HCT116 (cell line): Measurements from ENCODE around the gene ZEB2. TPM values are rescaled to one million over a fixed set of nuclear protein-coding genes. Genes with fewer than 3 reads are reported as not detected.

Source experiments
- ATAC-seq: fragments of 200-7000 bp; cut with Tn5 transposase; 2 replicates; pipeline ENCODE4 v1.9.1; 2020; ENCODE audit warnings: mild to moderate bottlenecking, moderate library complexity
- BruUV-seq: library from RNA; stranded (reverse); fragments of 400-500 nt; replicated peaks from 2 replicates; lab custom pipeline; 2021; lab: Mats Ljungman, UMichigan
- CTCF ChIA-PET: fragments of 300-600 bp; sonication (Branson Sonifier 250); formaldehyde crosslinking; loops from one replicate; lab custom pipeline; 2021; ENCODE audit warnings: antibody characterized with exemption; lab: Charles Lee
- POLR2A ChIA-PET: fragments of 300-600, 350-600 bp; sonication (Branson Sonifier 250); formaldehyde crosslinking; loops from one replicate; lab custom pipeline; 2021; ENCODE audit warnings: antibody characterized with exemption; lab: Charles Lee
- RAD21 ChIA-PET, 2 experiments: fragments of 300-600 bp; sonication (Branson Sonifier 250); formaldehyde crosslinking; loops; one replicate each; lab custom pipeline; 2023; ENCODE audit warnings: low total read pairs in 2 of 2; ENCODE audit not compliant: uncharacterized antibody in 2 of 2, unreplicated experiment in 2 of 2, low non-redundant PET in 1 of 2; lab: Charles Lee
- DNase-seq: peaks from one replicate; pipeline ENCODE4 v3.0.0-alpha.2; 2010; ENCODE audit warnings: low read depth, low spot score
- H2AFZ ChIP-seq: fragments of 200-600 bp; shearing (Covaris generic), sonication (generic); 2 replicates; pipeline ENCODE4 v1.6.1; 2017; ENCODE audit warnings: low read depth, mixed run types, mixed read lengths, antibody characterized with exemption, low read length; ENCODE audit not compliant: poor library complexity, severe bottlenecking
- H3K27ac ChIP-seq: 2 replicates; pipeline ENCODE4 v1.5.1; 2012; ENCODE audit warnings: low read depth, low read length
- H3K27me3 ChIP-seq: fragments of 200-600 bp; sonication (generic); 2 replicates; pipeline ENCODE4 v1.6.1; 2016; ENCODE audit warnings: mixed run types, low read length, mixed read lengths; ENCODE audit not compliant: insufficient read depth
- H3K36me3 ChIP-seq, 2 experiments: fragments of 200-500 bp in 1 of 2; fragments of 200-600 bp in 1 of 2; sonication (Bioruptor generic) in 1 of 2; sonication (generic) in 1 of 2; 2 replicates each; pipeline versions ENCODE4 v1.5.1 to v1.6.1; 2014 to 2016; ENCODE audit warnings: low read length in 2 of 2, inconsistent platforms in 1 of 2, mixed read lengths in 1 of 2, mixed run types in 1 of 2; ENCODE audit not compliant: insufficient read depth in 2 of 2, control insufficient read depth in 1 of 2
- H3K4me1 ChIP-seq, 2 experiments: fragments of 200-600 bp in 1 of 2; sonication (generic) in 1 of 2; 2 replicates each; pipeline versions ENCODE4 v1.5.1 to v1.6.1; 2012 to 2017; ENCODE audit warnings: low read length in 2 of 2, inconsistent platforms in 1 of 2, mild to moderate bottlenecking in 1 of 2, mixed read lengths in 1 of 2, mixed run types in 1 of 2, moderate library complexity in 1 of 2; ENCODE audit not compliant: insufficient read depth in 2 of 2, control insufficient read depth in 1 of 2
- H3K4me2 ChIP-seq: fragments of 200-600 bp; sonication (generic); 2 replicates; pipeline ENCODE4 v1.6.1; 2017; ENCODE audit warnings: mixed run types, low read length, mixed read lengths
- H3K4me3 ChIP-seq, 2 experiments: fragments of 200-600 bp in 1 of 2; sonication (generic) in 1 of 2; replicated peaks in 1 of 2; 2 replicates each; pipeline ENCODE4 v1.5.1; 2011 to 2016; ENCODE audit warnings: low read length in 2 of 2, control low read depth in 1 of 2, low read depth in 1 of 2, mild to moderate bottlenecking in 1 of 2, mixed read lengths in 1 of 2, mixed run types in 1 of 2
- H3K79me2 ChIP-seq: fragments of 200-600 bp; sonication (generic); 2 replicates; pipeline ENCODE4 v1.6.1; 2017; ENCODE audit warnings: mild to moderate bottlenecking, mixed run types, low read length, moderate library complexity, mixed read lengths; ENCODE audit not compliant: insufficient read depth
- H3K9ac ChIP-seq: fragments of 200-600 bp; sonication (generic); 2 replicates; pipeline ENCODE4 v1.6.1; 2016; ENCODE audit warnings: low read length, mixed read lengths
- H3K9me2 ChIP-seq: fragments of 200-600 bp; sonication (generic), shearing (Covaris generic); 2 replicates; pipeline ENCODE4 v1.6.1; 2017; ENCODE audit warnings: mixed run types, mild to moderate bottlenecking, moderate library complexity; ENCODE audit not compliant: insufficient read depth
- H3K9me3 ChIP-seq, 2 experiments: fragments of 200-500 bp in 1 of 2; fragments of 200-600 bp in 1 of 2; sonication (Bioruptor generic) in 1 of 2; sonication (generic) in 1 of 2; 2 replicates each; pipeline ENCODE4 v1.6.1; 2014 to 2017; ENCODE audit warnings: low read length in 2 of 2, mixed read lengths in 2 of 2, inconsistent platforms in 1 of 2, low read depth in 1 of 2, mild to moderate bottlenecking in 1 of 2, mixed run types in 1 of 2, moderate library complexity in 1 of 2; ENCODE audit not compliant: control insufficient read depth in 1 of 2, insufficient read depth in 1 of 2
- H4K20me1 ChIP-seq: fragments of 200-600 bp; sonication (generic), shearing (Covaris generic); 2 replicates; pipeline ENCODE4 v1.6.1; 2017; ENCODE audit warnings: mixed run types, mild to moderate bottlenecking, moderate library complexity; ENCODE audit not compliant: insufficient read depth
- CBX3 ChIP-seq: IDR thresholded peaks from 2 replicates; pipeline ENCODE4 v1.6.1; 2012; ENCODE audit warnings: low read depth
- EGR1 ChIP-seq: IDR thresholded peaks from 2 replicates; pipeline ENCODE4 v1.6.1; 2012; ENCODE audit warnings: low read depth
- ELF1 ChIP-seq: IDR thresholded peaks from 2 replicates; pipeline ENCODE4 v1.6.1; 2012; ENCODE audit warnings: low read depth, borderline replicate concordance
- FOSL1 ChIP-seq: IDR thresholded peaks from 2 replicates; pipeline ENCODE4 v1.6.1; 2012; ENCODE audit warnings: low read depth
- JUND ChIP-seq: IDR thresholded peaks from 2 replicates; pipeline ENCODE4 v1.6.1; 2012
- POLR2A ChIP-seq: IDR thresholded peaks from 2 replicates; pipeline ENCODE4 v1.7.0; 2011; ENCODE audit warnings: borderline replicate concordance; ENCODE audit not compliant: insufficient read depth, insufficient read length; ENCODE audit errors: extremely low read depth
- POLR2AphosphoS5 ChIP-seq: IDR thresholded peaks from 2 replicates; pipeline ENCODE4 v1.6.1; 2011; ENCODE audit warnings: mild to moderate bottlenecking, low read depth, low read length, moderate library complexity
- ZFX ChIP-seq: fragments of 450-650 bp; IDR thresholded peaks from 2 replicates; pipeline ENCODE4 v1.6.1; 2017
- intact Hi-C: fragments of 100-400 bp; cut with micrococcal nuclease; formaldehyde crosslinking; loops from 2 replicates; pipeline ENCODE4 v1.10.0; 2022
- total RNA-seq: library from RNA; stranded (reverse); gene quantifications from one replicate; pipeline ENCODE4 v1.2.1, GENCODE V29; 2021; ENCODE audit not compliant: unreplicated experiment
- TF ChIP-seq, protein P1 (sequence below): IDR thresholded peaks from 2 replicates; pipeline ENCODE4 v1.6.1; 2012
- TF ChIP-seq, protein P2 (sequence below): IDR thresholded peaks from 2 replicates; pipeline ENCODE4 v1.6.1; 2012
- TF ChIP-seq, protein P3 (sequence below): IDR thresholded peaks from 2 replicates; pipeline ENCODE4 v1.6.1; 2011; ENCODE audit warnings: mild to moderate bottlenecking, low read length, moderate library complexity; ENCODE audit not compliant: insufficient replicate concordance; ENCODE audit errors: extremely low read depth

Gene ZEB2
- total RNA-seq, 1 experiment from 2014 or later = 0.81 TPM

DNA sequence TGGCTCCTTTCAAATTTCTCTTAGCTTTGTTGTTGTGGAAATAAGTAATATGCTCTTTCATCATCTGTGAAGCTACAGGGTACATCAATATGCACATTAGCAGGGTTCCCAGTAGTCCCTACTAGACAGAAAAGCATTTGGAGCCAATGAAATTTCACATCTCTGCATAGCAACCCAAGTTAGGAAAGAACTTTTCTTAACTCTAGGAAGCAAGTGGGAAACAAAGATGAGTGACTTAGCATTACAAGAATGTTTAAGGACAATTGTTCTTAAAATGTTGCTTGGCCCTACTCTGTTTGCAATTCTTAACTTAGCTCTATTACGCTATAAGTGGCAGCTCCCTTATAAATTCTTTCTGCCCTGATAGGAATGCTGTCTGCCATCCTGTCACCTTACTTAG lies 39.6 kb downstream of the ZEB2 start:
- Histone ChIP-seq H3K9me3 (no peaks in the 10 kb centered on the region), H3K4me1 (no peaks in the 10 kb centered on the region), H3K9me2 (no peaks in the 10 kb centered on the region), H3K36me3 (no peaks in the 10 kb centered on the region), H2AFZ (no peak overlapping the region), H3K79me2 (no peaks in the 10 kb centered on the region), H3K27me3 (no peaks in the 10 kb centered on the region), H3K4me2 (no peak overlapping the region), H3K27ac (no peak overlapping the region), H4K20me1 (no peaks in the 10 kb centered on the region), H3K4me3 (no peak overlapping the region), H3K9ac (no peak overlapping the region)
- ChIA-PET CTCF (no interaction called here), RAD21 (no interaction called here), POLR2A (no interaction called here)
- intact Hi-C loops = no loop called here
- DNase-seq = no peak
- TF ChIP-seq, protein P1, sequence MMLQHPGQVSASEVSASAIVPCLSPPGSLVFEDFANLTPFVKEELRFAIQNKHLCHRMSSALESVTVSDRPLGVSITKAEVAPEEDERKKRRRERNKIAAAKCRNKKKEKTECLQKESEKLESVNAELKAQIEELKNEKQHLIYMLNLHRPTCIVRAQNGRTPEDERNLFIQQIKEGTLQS = no peak
- TF ChIP-seq CBX3 = no peak
- no peak for TF ChIP-seq JUND
- TF ChIP-seq ELF1 = no peak
- TF ChIP-seq, protein P2, sequence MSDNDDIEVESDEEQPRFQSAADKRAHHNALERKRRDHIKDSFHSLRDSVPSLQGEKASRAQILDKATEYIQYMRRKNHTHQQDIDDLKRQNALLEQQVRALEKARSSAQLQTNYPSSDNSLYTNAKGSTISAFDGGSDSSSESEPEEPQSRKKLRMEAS = no peak
- BruUV-seq = no TSS peak
- ATAC-seq = no peak

DNA sequence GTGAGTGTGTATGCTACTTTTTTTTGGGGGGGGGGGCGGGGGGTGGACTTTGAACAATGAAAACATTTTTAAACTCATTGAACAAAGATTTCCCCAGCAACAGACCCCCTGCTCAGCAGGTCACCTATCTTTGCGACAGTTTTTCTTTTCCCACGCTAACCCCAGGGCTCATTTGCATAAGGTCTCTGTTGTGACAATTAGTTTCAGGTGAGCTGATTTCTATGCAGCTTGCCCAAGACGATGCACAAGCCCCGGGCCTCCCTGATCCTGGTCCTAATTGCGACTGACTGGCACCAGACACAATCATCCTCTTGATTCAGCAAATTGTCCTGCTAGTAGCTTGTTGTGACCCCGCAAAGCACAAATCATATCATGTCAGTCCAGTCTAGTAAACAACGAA lies 40.3 kb downstream of the ZEB2 start:
- no peak overlapping the region for H2AFZ ChIP-seq
- H3K9me3 ChIP-seq = no peaks in the 10 kb centered on the region
- H3K4me3 ChIP-seq = no peak overlapping the region
- no peaks in the 10 kb centered on the region for H3K9me2 ChIP-seq
- POLR2A ChIA-PET = interaction anchor here (0.7 kb wide), 1 partner anchor 12 kb away, joined by 4 read pairs; no protein-coding TSS in a partner anchor
- no peaks in the 10 kb centered on the region for H3K27me3 ChIP-seq
- CTCF ChIA-PET = no interaction called here
- intact Hi-C loops = no loop called here
- H3K4me2 ChIP-seq = no peak overlapping the region
- no peak overlapping the region for H3K9ac ChIP-seq
- no peaks in the 10 kb centered on the region for H3K36me3 ChIP-seq
- H3K79me2 ChIP-seq = no peaks in the 10 kb centered on the region
- no peak for TF ChIP-seq CBX3
- no peak for TF ChIP-seq FOSL1
- TF ChIP-seq POLR2A = no peak
- no peak for TF ChIP-seq POLR2AphosphoS5
- no peak for TF ChIP-seq JUND
- no peak for TF ChIP-seq EGR1
- no peak for TF ChIP-seq ZFX
- TF ChIP-seq, protein P3, sequence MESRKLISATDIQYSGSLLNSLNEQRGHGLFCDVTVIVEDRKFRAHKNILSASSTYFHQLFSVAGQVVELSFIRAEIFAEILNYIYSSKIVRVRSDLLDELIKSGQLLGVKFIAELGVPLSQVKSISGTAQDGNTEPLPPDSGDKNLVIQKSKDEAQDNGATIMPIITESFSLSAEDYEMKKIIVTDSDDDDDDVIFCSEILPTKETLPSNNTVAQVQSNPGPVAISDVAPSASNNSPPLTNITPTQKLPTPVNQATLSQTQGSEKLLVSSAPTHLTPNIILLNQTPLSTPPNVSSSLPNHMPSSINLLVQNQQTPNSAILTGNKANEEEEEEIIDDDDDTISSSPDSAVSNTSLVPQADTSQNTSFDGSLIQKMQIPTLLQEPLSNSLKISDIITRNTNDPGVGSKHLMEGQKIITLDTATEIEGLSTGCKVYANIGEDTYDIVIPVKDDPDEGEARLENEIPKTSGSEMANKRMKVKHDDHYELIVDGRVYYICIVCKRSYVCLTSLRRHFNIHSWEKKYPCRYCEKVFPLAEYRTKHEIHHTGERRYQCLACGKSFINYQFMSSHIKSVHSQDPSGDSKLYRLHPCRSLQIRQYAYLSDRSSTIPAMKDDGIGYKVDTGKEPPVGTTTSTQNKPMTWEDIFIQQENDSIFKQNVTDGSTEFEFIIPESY = no peak
- no peaks in the 10 kb centered on the region for H4K20me1 ChIP-seq
- no TSS peak for BruUV-seq
- H3K4me1 ChIP-seq = no peaks in the 10 kb centered on the region
- RAD21 ChIA-PET = no interaction called here
- ATAC-seq (no peak), DNase-seq (no peak)
- H3K27ac ChIP-seq = no peak overlapping the region
